Measurements from ENCODE around the gene RPL19.

RPL19 gene

GRCh38 chr17:39224778-39225307 lies 24.8 kb downstream of the RPL19 start:
- DNase-seq (ENCODE audit: low spot score), result no peak

GRCh38 chr17:39225308-39225958 lies 25.4 kb downstream of the RPL19 start, which contains the start of gene STAC2:
TSS of gene STAC2 (minus strand) at chr17:39225945. CDS start at chr17:39225502, 443 bp downstream.
- no peak for DNase-seq (ENCODE audit: low spot score)

- peak; percentile 87 for DNase-seq (ENCODE audit: low spot score)
Measured at GRCh38 chr17:39225959-39226683, 26.0 kb downstream of the RPL19 start.

GRCh38 chr17:39227364-39227919 lies 27.4 kb downstream of the RPL19 start:
- DNase-seq (ENCODE audit: low spot score), result no peak

GRCh38 chr17:39229274-39229913 lies 29.3 kb downstream of the RPL19 start:
- no peak for DNase-seq (ENCODE audit: low spot score)

- DNase-seq (ENCODE audit: low spot score), result no peak
Measured at GRCh38 chr17:39230361-39230760, 30.3 kb downstream of the RPL19 start.

- DNase-seq (ENCODE audit: low spot score), result no peak
Measured at GRCh38 chr17:39231091-39231561, 31.0 kb downstream of the RPL19 start.

GRCh38 chr17:39231591-39232551 lies 31.8 kb downstream of the RPL19 start:
- peak; percentile 81 for DNase-seq (ENCODE audit: low spot score)

- peak; percentile 84 for DNase-seq (ENCODE audit: low spot score)
Measured at GRCh38 chr17:39235555-39236449, 35.7 kb downstream of the RPL19 start.

GRCh38 chr17:39236450-39236927 lies 36.4 kb downstream of the RPL19 start:
- no peak for DNase-seq (ENCODE audit: low spot score)

- DNase-seq (ENCODE audit: low spot score), result no peak
Measured at GRCh38 chr17:39236981-39237441, 36.9 kb downstream of the RPL19 start.

GRCh38 chr17:39237586-39237985 lies 37.5 kb downstream of the RPL19 start:
- no peak for DNase-seq (ENCODE audit: low spot score)

GRCh38 chr17:39238311-39238972 lies 38.4 kb downstream of the RPL19 start:
- DNase-seq (ENCODE audit: low spot score), result no peak

- peak; percentile 76 for DNase-seq (ENCODE audit: low spot score)
Measured at GRCh38 chr17:39239640-39240314, 39.7 kb downstream of the RPL19 start.

- DNase-seq (ENCODE audit: low spot score), result no peak
Measured at GRCh38 chr17:39240631-39241030, 40.5 kb downstream of the RPL19 start.

- no peak for DNase-seq (ENCODE audit: low spot score)
Measured at GRCh38 chr17:39243155-39243554, 43.1 kb downstream of the RPL19 start.

- no peak for DNase-seq (ENCODE audit: low spot score)
Measured at GRCh38 chr17:39244016-39244599, 44.0 kb downstream of the RPL19 start.
